ENCODE results near the gene ARL6.
A peak's percentile ranks its signal among the peaks of the same experiment; 100 is the strongest.

ARL6 gene

GRCh38 chr3:97736928-97737327 is 27.6 kb upstream of the ARL6 start (continued):
- TF ChIP-seq ZNF280D (tag by site-specific recombination; IDR thresholded peaks at IDR 0.05) = no peak
- TF ChIP-seq GLI4 (tag by site-specific recombination; IDR thresholded peaks at IDR 0.05) = no peak
- TF ChIP-seq ZNF398 (tag by site-specific recombination; IDR thresholded peaks at IDR 0.05) = no peak
- peak; percentile 91 for TF ChIP-seq TRIM28 (IDR thresholded peaks at IDR 0.05; ENCODE audit: borderline replicate concordance, low read length)
- TF ChIP-seq ZNF211 (tag by site-specific recombination; IDR thresholded peaks at IDR 0.05; ENCODE audit: low read depth) = no peak
- TF ChIP-seq ZNF600 (tag by site-specific recombination; IDR thresholded peaks at IDR 0.05) = peak; percentile 79; the same call in 1 of the 2 replicates
- no peak for TF ChIP-seq ZFP3 (tag by site-specific recombination; IDR thresholded peaks at IDR 0.05; ENCODE audit: low read depth)
- TF ChIP-seq OSR2 (tag by site-specific recombination; IDR thresholded peaks at IDR 0.05) = peak; percentile 90
- TF ChIP-seq ZNF157 (tag by site-specific recombination; IDR thresholded peaks at IDR 0.05) = no peak
- TF ChIP-seq EGR2 (tag by site-specific recombination; IDR thresholded peaks at IDR 0.05; ENCODE audit: low read depth) = no peak
- no peak for TF ChIP-seq TSHZ1 (tag by site-specific recombination; IDR thresholded peaks at IDR 0.05; ENCODE audit: borderline replicate concordance)
- no peak for TF ChIP-seq PBX3 (CRISPR knock-in tag; IDR thresholded peaks at IDR 0.05)
- TF ChIP-seq TCF7L2 (IDR thresholded peaks at IDR 0.05; ENCODE audit: borderline replicate concordance, low read depth, low read length) = peak; percentile 47; the same call in 1 of the 2 replicates
- no peak for TF ChIP-seq ZNF660 (tag by site-specific recombination; IDR thresholded peaks at IDR 0.05)
- TF ChIP-seq ZXDB (tag by site-specific recombination; IDR thresholded peaks at IDR 0.05) = peak; percentile 35; the same call in 1 of the 2 replicates
- no peak for TF ChIP-seq GFI1B (tag by site-specific recombination; IDR thresholded peaks at IDR 0.05)
- TF ChIP-seq FEZF1 (tag by site-specific recombination; IDR thresholded peaks at IDR 0.05) = peak; percentile 67
- TF ChIP-seq ZNF148 (tag by site-specific recombination; IDR thresholded peaks at IDR 0.05; ENCODE audit: borderline replicate concordance) = no peak
- TF ChIP-seq ZNF426 (tag by site-specific recombination; IDR thresholded peaks at IDR 0.05) = no peak
- TF ChIP-seq ZNF544 (tag by site-specific recombination; IDR thresholded peaks at IDR 0.05) = no peak
- TF ChIP-seq HOXC10 (CRISPR knock-in tag; IDR thresholded peaks at IDR 0.05) = no peak
- TF ChIP-seq HOXD13 (CRISPR knock-in tag; IDR thresholded peaks at IDR 0.05; ENCODE audit: borderline replicate concordance) = no peak
- TF ChIP-seq HIC1 (tag by site-specific recombination; IDR thresholded peaks at IDR 0.05) = no peak
- peak; percentile 78 for TF ChIP-seq PRDM4 (tag by site-specific recombination; IDR thresholded peaks at IDR 0.05)

Data from HEK293 (cell line).